ENCODE results near the gene ANKMY2. TPM values are rescaled to one million over a fixed set of nuclear protein-coding genes. Genes with fewer than 3 reads are reported as not detected.
"Not testable (repeated sequence)": the region's sequence is repeated elsewhere in the genome, so short reads cannot be mapped to it uniquely, and the experiment has no call there.

ANKMY2 gene
- total RNA-seq, 8 experiments from 2014 or later, result 10.6 to 40.7 (median 32.1) TPM

DNA sequence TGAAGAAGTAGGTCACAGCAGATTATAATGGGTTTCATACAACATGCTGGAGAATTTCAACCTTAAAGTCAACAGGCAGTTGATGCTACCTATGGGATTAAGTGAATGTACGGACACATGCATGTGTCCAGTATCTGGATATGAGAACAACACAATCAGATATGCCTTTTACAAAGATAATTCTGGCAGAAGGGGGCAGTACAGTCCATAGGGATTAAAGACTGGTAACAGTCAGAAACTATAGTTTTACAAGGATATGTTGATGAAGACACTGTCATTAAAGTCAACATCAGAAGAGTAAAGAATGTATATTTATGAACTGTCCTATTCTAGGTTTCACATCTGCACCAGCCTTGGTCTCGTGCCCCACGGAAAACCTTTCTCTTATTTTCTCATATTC, 41.5 kb downstream of the ANKMY2 start:
- 67 to 100% (median 92%) methylated on average over 1 to 3 of the region's 3 CpGs for WGBS, 10 experiments
- Histone ChIP-seq H3K27ac (no peak overlapping the region), H3K4me3 (no peak overlapping the region), H3K4me1 (replicated peaks in 1 of 2) (no peaks in the 10 kb centered on the region)
- ATAC-seq (replicated peaks in 6 of 8), result peak in 1 of 8 experiments; percentile 69
- in situ Hi-C loops (cut with MboI; ENCODE audit: low pct_unique_long_range_greater_than_20kb in 2 of 9, low sequenced_read_pairs in 9 of 9, unreplicated experiment in 9 of 9), result no loop called here

DNA sequence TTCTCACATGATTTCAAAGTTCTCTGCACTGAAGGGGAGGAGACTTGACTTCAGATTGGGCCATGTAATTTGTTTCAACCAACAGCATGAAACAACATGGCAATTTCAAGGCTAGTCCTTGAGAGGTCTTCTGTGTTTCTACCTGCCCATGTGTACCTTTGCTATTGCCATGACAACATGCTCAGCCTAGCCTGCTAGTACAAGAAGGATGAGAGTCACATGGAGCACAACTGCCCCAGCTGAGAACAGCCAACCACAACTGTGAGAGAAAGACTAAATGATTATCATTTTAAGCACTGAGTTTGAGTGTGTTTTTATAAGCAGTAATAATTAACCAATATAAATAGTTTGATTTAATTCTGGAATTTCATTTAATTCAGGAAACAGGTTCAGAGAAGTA, 41.9 kb downstream of the ANKMY2 start:
- Histone ChIP-seq H3K4me3 (no peak overlapping the region), H3K27ac (no peak overlapping the region), H3K4me1 (replicated peaks in 1 of 2) (no peaks in the 10 kb centered on the region)
- in situ Hi-C loops (cut with MboI; ENCODE audit: low pct_unique_long_range_greater_than_20kb in 2 of 9, low sequenced_read_pairs in 9 of 9, unreplicated experiment in 9 of 9), result no loop called here
- no peak for ATAC-seq (replicated peaks in 6 of 8)

DNA sequence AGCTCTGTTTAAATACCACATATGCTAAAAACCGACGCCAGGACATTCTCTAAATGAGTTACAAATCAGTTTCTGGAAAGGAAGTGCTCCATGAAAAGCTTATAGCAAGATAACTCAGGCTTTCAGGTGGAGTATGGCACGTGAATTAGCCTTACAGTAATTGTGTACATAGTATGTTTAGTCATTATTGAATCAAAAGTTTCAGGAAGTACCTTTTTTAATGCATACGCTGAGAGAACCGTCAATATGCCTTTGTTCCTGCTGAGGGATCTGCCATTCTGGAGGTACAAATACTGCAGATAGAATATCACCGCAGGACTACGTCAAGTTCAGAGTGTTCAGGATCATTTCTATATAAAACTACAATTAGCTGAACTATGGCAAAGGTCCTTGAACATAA, 45.7 kb downstream of the ANKMY2 start:
- H3K4me3 ChIP-seq, result no peak overlapping the region
- no peak for ATAC-seq (replicated peaks in 6 of 8)
- WGBS, 10 experiments, result 84 to 100% (median 94%) methylated on average over 3 to 7 of the region's 7 CpGs; no CpG with 5 or more reads in 2 of the 10 experiments
- in situ Hi-C loops (cut with MboI; ENCODE audit: low pct_unique_long_range_greater_than_20kb in 2 of 9, low sequenced_read_pairs in 9 of 9, unreplicated experiment in 9 of 9), result no loop called here
- H3K27ac ChIP-seq, result no peak overlapping the region
- peaks cover 0 to 5% of the 10 kb centered on the region in 2 donors for H3K4me1 ChIP-seq (replicated peaks in 1 of 2)

DNA sequence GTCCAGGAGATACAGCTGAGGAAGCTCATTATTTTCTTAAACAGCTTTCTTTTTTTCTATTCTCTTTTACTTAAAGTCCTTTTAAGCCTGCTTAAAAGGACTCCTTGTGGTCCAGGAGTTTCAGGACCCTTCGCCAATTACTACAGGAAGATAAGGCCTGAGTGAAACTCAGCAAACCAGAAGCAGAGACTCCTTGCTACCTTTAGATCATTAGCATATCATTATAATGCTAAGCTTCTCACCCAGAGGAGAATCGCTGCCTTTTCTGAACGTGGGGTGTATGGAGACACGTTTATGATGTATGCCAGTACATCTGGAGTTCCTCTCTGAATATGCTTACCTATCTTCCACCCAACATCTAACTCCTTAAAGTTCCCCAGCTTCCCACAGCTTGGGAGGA, 47.5 kb downstream of the ANKMY2 start:
- Histone ChIP-seq H3K27ac (no peak overlapping the region), H3K4me1 (replicated peaks in 1 of 2) (peaks cover 0 to 5% of the 10 kb centered on the region in 2 donors), H3K4me3 (no peak overlapping the region)
- no peak for ATAC-seq (replicated peaks in 6 of 8)
- 38 to 100% (median 54%) methylated on average over 1 to 4 of the region's 4 CpGs; no CpG with 5 or more reads in 2 of the 10 experiments for WGBS, 10 experiments
- in situ Hi-C loops (cut with MboI; ENCODE audit: low pct_unique_long_range_greater_than_20kb in 2 of 9, low sequenced_read_pairs in 9 of 9, unreplicated experiment in 9 of 9), result no loop called here

DNA sequence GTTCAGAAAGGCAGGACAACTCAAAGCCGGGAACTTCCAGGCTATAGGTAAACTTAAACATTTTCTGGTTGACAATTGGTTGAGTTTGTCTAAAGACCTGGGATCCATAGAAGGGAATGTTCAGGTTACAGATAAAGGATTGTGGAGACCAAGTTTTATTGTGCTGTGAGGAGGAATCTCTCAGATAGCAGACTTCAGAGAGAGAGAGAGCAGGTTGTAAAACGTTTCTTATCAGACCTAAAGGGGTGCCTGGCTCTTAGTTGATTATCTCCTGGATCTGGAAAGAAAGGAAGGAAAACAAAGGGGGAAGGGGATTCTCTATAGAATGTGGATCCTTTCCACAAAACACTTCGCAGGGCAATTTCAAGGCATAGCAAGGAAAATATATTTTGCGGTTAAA, 50.0 kb downstream of the ANKMY2 start:
- H3K4me1 ChIP-seq (replicated peaks in 1 of 2); H3K4me3 ChIP-seq; in situ Hi-C loops (cut with MboI; ENCODE audit: low pct_unique_long_range_greater_than_20kb in 2 of 9, low sequenced_read_pairs in 9 of 9, unreplicated experiment in 9 of 9); ATAC-seq (replicated peaks in 6 of 8); H3K27ac ChIP-seq: not testable (repeated sequence)
- WGBS, 10 experiments, result 56 to 100% (median 77%) methylated on average over 1 to 4 of the region's 4 CpGs

DNA sequence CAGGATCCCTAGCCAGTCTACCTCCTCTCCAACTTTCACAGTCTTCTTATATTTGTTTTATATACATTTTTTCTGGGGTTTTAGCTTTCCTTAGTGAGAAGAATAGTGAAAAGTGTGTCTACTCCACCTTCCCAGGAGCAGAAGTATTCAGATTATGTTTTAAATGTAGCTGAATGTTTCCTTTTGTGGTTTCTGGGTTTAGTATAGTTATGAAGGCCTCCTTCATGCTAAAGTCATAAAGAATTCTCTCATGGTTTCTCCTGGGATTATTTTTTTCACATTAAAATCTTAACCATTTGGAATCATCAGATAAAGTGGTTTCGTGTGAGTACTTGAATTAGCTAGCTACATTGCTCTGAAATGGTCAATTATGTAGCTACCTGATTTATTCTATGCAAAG, 50.9 kb downstream of the ANKMY2 start:
- in situ Hi-C loops (cut with MboI; ENCODE audit: low pct_unique_long_range_greater_than_20kb in 2 of 9, low sequenced_read_pairs in 9 of 9, unreplicated experiment in 9 of 9), result no loop called here
- no peak overlapping the region for H3K4me3 ChIP-seq
- no peak overlapping the region for H3K27ac ChIP-seq
- no peak for ATAC-seq (replicated peaks in 6 of 8)
- 56 to 100% (median 88%) methylated on average over 1 of the region's 1 CpG; no CpG with 5 or more reads in 1 of the 10 experiments for WGBS, 10 experiments
- peaks cover 0 to 5% of the 10 kb centered on the region in 2 donors for H3K4me1 ChIP-seq (replicated peaks in 1 of 2)

DNA sequence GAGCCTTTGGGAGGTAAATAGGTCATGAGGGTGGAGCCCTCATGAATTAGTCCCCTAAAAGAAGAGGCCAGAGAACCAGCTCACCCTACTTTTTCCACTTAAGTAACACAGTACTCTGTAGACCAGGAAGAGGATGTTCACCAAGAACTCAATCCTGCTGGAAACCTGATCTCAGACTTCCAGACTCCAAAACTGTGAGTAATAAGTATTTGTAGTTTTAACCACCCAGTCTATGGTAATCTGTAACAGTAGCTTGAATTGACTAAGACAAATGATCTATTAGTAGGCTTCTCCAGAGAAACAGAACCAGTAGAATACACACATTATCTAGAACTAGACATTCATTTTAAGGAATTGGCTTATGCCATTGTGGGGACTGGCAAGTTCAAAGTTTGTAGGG, 51.5 kb downstream of the ANKMY2 start:
- in situ Hi-C loops (cut with MboI; ENCODE audit: low pct_unique_long_range_greater_than_20kb in 2 of 9, low sequenced_read_pairs in 9 of 9, unreplicated experiment in 9 of 9), result no loop called here
- peak in 1 of 8 experiments; percentile 47 for ATAC-seq (replicated peaks in 6 of 8)
- peaks cover 0 to 5% of the 10 kb centered on the region in 2 donors for H3K4me1 ChIP-seq (replicated peaks in 1 of 2)
- H3K4me3 ChIP-seq, result no peak overlapping the region
- no peak overlapping the region for H3K27ac ChIP-seq

DNA sequence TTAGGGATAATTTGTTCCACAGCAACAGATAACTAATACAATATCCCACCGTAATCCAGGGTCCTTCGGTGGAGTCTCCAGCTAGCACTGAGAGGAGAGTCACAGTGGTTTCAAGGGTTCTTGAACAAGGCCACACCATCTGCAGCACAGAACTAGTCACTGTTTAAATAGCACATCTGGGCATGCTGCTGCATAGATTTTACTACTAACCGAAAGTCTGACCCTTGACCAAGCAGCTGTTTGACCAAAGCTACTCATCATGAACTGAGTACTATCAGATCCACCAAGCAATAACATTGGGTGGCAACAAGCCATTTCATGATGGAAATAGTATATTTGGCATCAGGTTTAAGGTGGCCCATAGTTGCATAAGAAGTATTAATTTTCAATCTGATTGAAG, 53.2 kb downstream of the ANKMY2 start:
- Histone ChIP-seq H3K27ac (no peak overlapping the region), H3K4me3 (no peak overlapping the region), H3K4me1 (replicated peaks in 1 of 2) (no peaks in the 10 kb centered on the region)
- 50 to 100% (median 92%) methylated on average over 1 to 3 of the region's 3 CpGs; no CpG with 5 or more reads in 5 of the 10 experiments for WGBS, 10 experiments
- in situ Hi-C loops (cut with MboI; ENCODE audit: low pct_unique_long_range_greater_than_20kb in 2 of 9, low sequenced_read_pairs in 9 of 9, unreplicated experiment in 9 of 9), result no loop called here
- ATAC-seq (replicated peaks in 6 of 8), result no peak

DNA sequence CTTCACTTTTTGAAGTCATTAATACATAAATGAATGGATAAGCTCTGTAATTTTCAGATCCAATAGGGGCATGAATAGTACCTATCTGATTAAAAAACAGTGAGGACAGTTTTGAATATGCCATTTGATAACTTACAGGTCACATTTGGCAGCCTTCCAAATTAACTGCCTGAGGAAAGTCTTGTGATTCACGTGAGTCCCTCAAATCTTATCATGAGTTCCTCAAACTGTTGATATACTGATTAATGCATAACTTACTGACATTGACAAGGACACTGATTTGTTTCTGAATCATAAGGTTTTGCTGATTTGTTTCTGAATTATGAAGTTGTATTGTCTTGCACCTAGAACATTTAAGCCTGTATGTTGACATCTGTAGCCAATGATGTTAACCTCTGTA, 55.1 kb downstream of the ANKMY2 start:
- ATAC-seq (replicated peaks in 6 of 8), result no peak
- H3K4me1 ChIP-seq (replicated peaks in 1 of 2), result no peaks in the 10 kb centered on the region
- no peak overlapping the region for H3K27ac ChIP-seq
- WGBS, 10 experiments, result 50 to 100% (median 80%) methylated on average over 1 of the region's 1 CpG; no CpG with 5 or more reads in 5 of the 10 experiments
- H3K4me3 ChIP-seq, result no peak overlapping the region
- in situ Hi-C loops (cut with MboI; ENCODE audit: low pct_unique_long_range_greater_than_20kb in 2 of 9, low sequenced_read_pairs in 9 of 9, unreplicated experiment in 9 of 9), result no loop called here

DNA sequence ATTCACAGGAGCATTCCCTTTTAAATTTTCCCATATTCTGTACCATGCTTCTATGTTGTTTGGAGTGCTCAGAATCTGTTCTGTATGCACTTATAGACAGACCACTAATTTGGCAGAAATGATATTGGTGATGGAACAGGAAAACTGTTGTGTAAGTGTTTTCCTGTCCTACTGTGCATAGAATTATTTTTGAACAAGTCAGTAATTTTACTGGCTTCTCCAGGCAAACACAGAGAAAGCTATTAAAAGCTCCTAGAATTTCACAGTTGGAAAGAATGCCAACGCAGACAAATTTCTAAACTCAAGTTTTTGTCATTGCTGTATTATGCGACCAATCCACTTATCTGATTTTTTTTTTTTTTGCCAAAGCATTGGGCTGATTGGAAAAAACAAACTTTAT, 55.7 kb downstream of the ANKMY2 start:
- in situ Hi-C loops (cut with MboI; ENCODE audit: low pct_unique_long_range_greater_than_20kb in 2 of 9, low sequenced_read_pairs in 9 of 9, unreplicated experiment in 9 of 9), result no loop called here
- no peak for ATAC-seq (replicated peaks in 6 of 8)
- WGBS, 10 experiments, result 33 to 100% (median 90%) methylated on average over 1 to 2 of the region's 2 CpGs; no CpG with 5 or more reads in 2 of the 10 experiments
- Histone ChIP-seq H3K4me3 (no peak overlapping the region), H3K4me1 (replicated peaks in 1 of 2) (no peaks in the 10 kb centered on the region), H3K27ac (no peak overlapping the region)

DNA sequence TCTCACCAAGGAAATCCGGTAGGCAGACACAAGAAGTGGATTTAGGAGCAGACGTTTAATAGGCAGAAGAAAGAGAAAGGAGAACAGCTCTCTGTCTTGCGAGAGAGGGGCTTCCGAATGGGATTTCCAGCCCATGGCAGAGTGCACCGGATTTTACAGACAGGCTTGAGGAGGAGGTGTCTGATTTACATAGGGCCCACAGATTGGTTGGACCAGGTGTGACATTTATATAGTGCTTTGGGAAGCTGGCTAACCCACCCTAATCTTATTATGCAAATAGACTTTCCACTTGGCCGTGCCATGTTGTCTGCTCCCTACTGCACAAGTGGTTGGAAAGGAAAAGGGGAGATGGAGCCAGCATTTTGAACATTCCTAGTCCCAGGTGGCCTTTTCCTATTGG, 57.8 kb downstream of the ANKMY2 start:
- in situ Hi-C loops (cut with MboI; ENCODE audit: low pct_unique_long_range_greater_than_20kb in 2 of 9, low sequenced_read_pairs in 9 of 9, unreplicated experiment in 9 of 9), result no loop called here
- WGBS, 10 experiments, result 40 to 96% (median 60%) methylated on average over 1 to 6 of the region's 6 CpGs; no CpG with 5 or more reads in 1 of the 10 experiments
- Histone ChIP-seq H3K4me1 (replicated peaks in 1 of 2) (no peaks in the 10 kb centered on the region), H3K4me3 (no peak overlapping the region), H3K27ac (no peak overlapping the region)
- peak in 1 of 8 experiments; percentile 72 for ATAC-seq (replicated peaks in 6 of 8)

DNA sequence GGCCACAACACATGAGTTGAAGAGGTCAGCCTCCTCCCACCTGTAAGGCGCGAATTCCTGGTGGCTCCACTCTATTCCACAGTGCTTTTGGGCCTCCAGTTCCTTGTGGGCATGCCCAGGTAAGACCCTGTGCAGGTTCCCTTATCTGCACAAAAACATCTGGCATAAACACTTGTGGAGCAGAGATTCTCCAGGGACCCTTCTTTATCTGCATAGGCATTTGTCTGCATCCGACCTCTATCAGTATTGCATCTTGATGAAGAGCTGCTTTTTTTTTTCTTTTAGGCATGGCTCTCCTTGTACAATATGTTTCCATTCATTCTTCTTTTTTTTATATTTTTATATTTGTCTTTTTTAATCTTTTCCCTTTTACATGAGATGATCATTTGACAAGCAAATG, 58.4 kb downstream of the ANKMY2 start:
- H3K4me1 ChIP-seq (replicated peaks in 1 of 2), result no peaks in the 10 kb centered on the region
- WGBS, 10 experiments, result 42 to 100% (median 85%) methylated on average over 1 to 3 of the region's 3 CpGs; no CpG with 5 or more reads in 2 of the 10 experiments
- H3K4me3 ChIP-seq, result no peak overlapping the region
- ATAC-seq (replicated peaks in 6 of 8), result no peak
- in situ Hi-C loops (cut with MboI; ENCODE audit: low pct_unique_long_range_greater_than_20kb in 2 of 9, low sequenced_read_pairs in 9 of 9, unreplicated experiment in 9 of 9), result no loop called here
- H3K27ac ChIP-seq, result no peak overlapping the region

DNA sequence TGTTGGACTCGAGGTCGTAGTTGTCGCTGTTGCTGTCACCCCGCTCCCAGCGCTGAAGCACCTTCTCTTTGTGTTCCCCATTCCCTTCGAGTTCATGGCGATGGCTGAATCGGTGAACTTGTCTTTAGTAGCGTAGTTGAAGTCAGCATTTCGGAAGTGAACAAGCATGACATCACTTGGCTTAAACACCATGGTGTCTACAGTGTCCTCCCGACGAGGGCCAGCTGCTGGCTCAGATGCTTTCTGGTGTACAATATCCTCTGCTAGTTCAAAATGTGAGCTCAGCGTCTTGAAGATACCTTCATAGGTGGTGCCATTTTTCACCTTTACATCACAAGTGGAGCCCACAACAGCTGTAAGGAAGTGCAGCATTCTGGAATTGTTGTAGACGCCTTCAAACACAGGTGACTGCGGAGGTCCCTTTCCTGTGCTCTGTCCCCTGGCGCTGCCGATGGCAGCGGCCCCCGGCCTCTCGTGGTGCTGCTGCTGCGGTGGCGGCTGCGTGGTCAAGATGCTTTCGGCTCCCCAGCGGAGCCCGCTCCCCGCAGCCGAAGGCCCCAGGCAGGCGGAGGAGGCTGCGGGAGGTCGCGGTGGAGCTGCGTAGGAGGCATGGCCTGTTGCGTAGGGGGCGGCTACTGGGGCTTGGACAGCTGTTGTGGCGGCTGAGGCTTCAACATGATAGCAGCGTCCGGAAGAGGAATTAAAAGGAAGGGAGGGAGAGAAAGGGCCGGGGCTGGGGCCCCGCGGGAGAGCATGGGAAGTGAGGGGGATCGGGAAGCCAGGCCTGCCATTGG, 59.3 kb downstream of the ANKMY2 start:
- H3K4me3 ChIP-seq, result no peak overlapping the region
- H3K4me1 ChIP-seq (replicated peaks in 1 of 2), result no peaks in the 10 kb centered on the region
- ATAC-seq (replicated peaks in 6 of 8), result no peak
- 83 to 97% (median 89%) methylated on average over 3 to 21 of the region's 42 CpGs; no CpG with 5 or more reads in 3 of the 10 experiments for WGBS, 10 experiments
- in situ Hi-C loops (cut with MboI; ENCODE audit: low pct_unique_long_range_greater_than_20kb in 2 of 9, low sequenced_read_pairs in 9 of 9, unreplicated experiment in 9 of 9), result no loop called here
- H3K27ac ChIP-seq, result no peak overlapping the region

DNA sequence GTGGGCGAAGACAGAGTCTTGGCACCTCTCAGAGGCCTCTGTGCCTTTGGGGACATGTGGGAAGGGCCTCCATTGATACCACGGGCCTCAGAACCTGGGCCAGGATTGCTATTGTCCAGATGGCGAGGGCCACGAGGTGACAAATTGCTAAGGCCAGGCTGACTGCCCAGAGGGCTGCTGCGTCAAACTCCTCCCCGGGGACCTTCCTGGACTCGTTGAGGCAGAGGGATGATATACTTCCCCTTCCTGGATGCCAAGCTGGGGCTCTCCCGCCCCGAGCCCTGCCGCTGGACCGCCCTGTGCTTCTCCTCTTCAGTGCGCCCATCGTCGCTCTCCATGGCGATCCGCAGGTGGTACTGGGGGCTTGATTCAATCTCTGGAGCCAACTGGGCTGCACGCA, 60.0 kb downstream of the ANKMY2 start:
- Histone ChIP-seq H3K4me3 (no peak overlapping the region), H3K4me1 (replicated peaks in 1 of 2) (no peaks in the 10 kb centered on the region), H3K27ac (no peak overlapping the region)
- in situ Hi-C loops (cut with MboI; ENCODE audit: low pct_unique_long_range_greater_than_20kb in 2 of 9, low sequenced_read_pairs in 9 of 9, unreplicated experiment in 9 of 9), result no loop called here
- 50 to 94% (median 87%) methylated on average over 1 to 6 of the region's 17 CpGs; no CpG with 5 or more reads in 6 of the 10 experiments for WGBS, 10 experiments
- no peak for ATAC-seq (replicated peaks in 6 of 8)
